A549 (cell line): Measurements from ENCODE around the gene CDCA3. TPM values are rescaled to one million over a fixed set of nuclear protein-coding genes. Genes with fewer than 3 reads are reported as not detected.

ENCODE experiments used
- ATAC-seq, 2 experiments: fragments of 200-7000 bp in 1 of 2; fragments of >200 bp in 1 of 2; cut with Nextera tagmentation in 1 of 2; cut with Tn5 transposase in 1 of 2; 3 replicates each; pipeline versions ENCODE4 v1.8.0 to v1.9.1; 2018 to 2020; ENCODE audit warnings: mild to moderate bottlenecking in 1 of 2, moderate library complexity in 1 of 2
- CTCF ChIA-PET: fragments of 300-600 bp; sonication (Branson Sonifier 250); formaldehyde crosslinking; extraction: SDS; loops from one replicate; lab custom pipeline; 2021; ENCODE audit warnings: antibody characterized with exemption, inconsistent platforms; lab: Yijun Ruan, JAX
- POLR2A ChIA-PET: fragments of 350-600 bp; formaldehyde crosslinking; extraction: SDS; loops from one replicate; lab custom pipeline; 2021; ENCODE audit warnings: antibody characterized with exemption, inconsistent platforms; lab: Yijun Ruan, JAX
- DNase-seq, 2 experiments: peaks; one replicate each; pipeline versions ENCODE4 v3.0.0 to v3.0.0-alpha.2; 2011 to 2016; ENCODE audit warnings: low read depth in 1 of 2, low spot score in 1 of 2
- FAIRE-seq: peaks from 2 replicates; lab custom pipeline; 2011; peaks lifted over from hg19 to GRCh38; lab: Jason Lieb, UNC
- H3K27ac ChIP-seq, 2 experiments: fragments of >200 bp; sonication (Bioruptor Twin); formaldehyde crosslinking; 3 replicates each; pipeline ENCODE4 v1.5.1; 2016 to 2017
- H3K4me1 ChIP-seq: fragments of >200 bp; sonication (Bioruptor Twin); formaldehyde crosslinking; 3 replicates; pipeline ENCODE4 v1.6.1; 2016
- H3K4me2 ChIP-seq: fragments of >200 bp; sonication (Bioruptor Twin); formaldehyde crosslinking; 3 replicates; pipeline ENCODE4 v1.6.1; 2016
- H3K4me3 ChIP-seq: fragments of >200 bp; sonication (Bioruptor Twin); formaldehyde crosslinking; 3 replicates; pipeline ENCODE4 v1.5.1; 2016
- H3K9me3 ChIP-seq: fragments of >200 bp; sonication (Bioruptor Twin); formaldehyde crosslinking; 3 replicates; pipeline ENCODE4 v1.6.1; 2016
- BHLHE40 ChIP-seq: IDR thresholded peaks from 2 replicates; pipeline ENCODE4 v1.6.1; 2012; ENCODE audit warnings: low read depth, low read length, inconsistent platforms
- CHD2 ChIP-seq: fragments of 150-350 bp; IDR thresholded peaks from 2 replicates; pipeline ENCODE4 v1.6.1; 2014; ENCODE audit warnings: low read length; ENCODE audit not compliant: partially characterized antibody
- CHD4 ChIP-seq: fragments of 200-600 bp; sonication (generic); IDR thresholded peaks from 2 replicates; pipeline ENCODE4 v1.6.1; 2016; ENCODE audit warnings: antibody characterized with exemption, mild to moderate bottlenecking, borderline replicate concordance
- EP300 ChIP-seq, 2 experiments: fragments of >200 bp; sonication (Bioruptor Twin); formaldehyde crosslinking; IDR thresholded peaks; 2 replicates in 1 of 2; 3 replicates in 1 of 2; pipeline ENCODE4 v1.6.1; 2016 to 2017
- FOXS1 ChIP-seq: fragments of 250-450 bp; sonication (Bioruptor Pico); IDR thresholded peaks from 2 replicates; pipeline ENCODE4 v1.5.0; 2020; ENCODE audit warnings: mild to moderate bottlenecking, moderate library complexity
- HOXA7 ChIP-seq: fragments of 250-450 bp; sonication (Bioruptor Pico); IDR thresholded peaks from 2 replicates; pipeline ENCODE4 v1.5.0; 2020; ENCODE audit warnings: mild to moderate bottlenecking, moderate library complexity
- KDM1A ChIP-seq: fragments of 200-600 bp; sonication (generic); IDR thresholded peaks from 2 replicates; pipeline ENCODE4 v1.6.1; 2016; ENCODE audit warnings: low read depth, mild to moderate bottlenecking
- KDM5A ChIP-seq: fragments of 200-600 bp; sonication (generic); IDR thresholded peaks from 2 replicates; pipeline ENCODE4 v1.6.1; 2016; ENCODE audit warnings: antibody characterized with exemption, mild to moderate bottlenecking
- MAZ ChIP-seq: fragments of 150-350 bp; IDR thresholded peaks from 2 replicates; pipeline ENCODE4 v1.6.1; 2014; ENCODE audit warnings: antibody characterized with exemption, low read depth, low read length, borderline replicate concordance
- NFE2L2 ChIP-seq: fragments of 150-350 bp; conservative IDR thresholded peaks from 2 replicates; pipeline ENCODE4 v1.6.1; 2014; ENCODE audit warnings: low read length
- RNF2 ChIP-seq: fragments of 200-600 bp; sonication (generic); IDR thresholded peaks from 2 replicates; pipeline ENCODE4 v1.6.1; 2016; ENCODE audit warnings: low read depth, mild to moderate bottlenecking, antibody characterized with exemption, moderate library complexity, borderline replicate concordance
- TFCP2L1 ChIP-seq: fragments of 250-450 bp; sonication (Bioruptor Pico); IDR thresholded peaks from 2 replicates; pipeline ENCODE4 v1.5.0; 2021; ENCODE audit warnings: mild to moderate bottlenecking
- ZFP36 ChIP-seq: fragments of 450-650 bp; IDR thresholded peaks from 2 replicates; pipeline ENCODE4 v1.6.1; 2014; ENCODE audit warnings: borderline replicate concordance; ENCODE audit not compliant: partially characterized antibody
- ZNF302 ChIP-seq: fragments of 250-450 bp; sonication (Bioruptor Pico); IDR thresholded peaks from 2 replicates; pipeline ENCODE4 v1.9.0; 2021; ENCODE audit warnings: inconsistent platforms, mild to moderate bottlenecking, moderate library complexity
- ZSCAN20 ChIP-seq: fragments of 250-450 bp; sonication (Bioruptor Pico); IDR thresholded peaks from 2 replicates; pipeline ENCODE4 v1.8.0; 2022; ENCODE audit warnings: mild to moderate bottlenecking, moderate library complexity
- WGBS: methylation state at CpG from one replicate; pipeline ENCODE4 v1.1.6; 2017; ENCODE audit errors: missing lambda C conversion rate; 5-methylcytosine and 5-hydroxymethylcytosine counted together
- polyA plus RNA-seq, 4 experiments: library from polyadenylated mRNA; depleted of rRNA in 3 of 4; stranded (reverse); fragments of >200 nt; fragmentation: RNase III in 1 of 4; extraction: RNeasy Plus Mini Kit Qiagen cat#74134 plus additional on column Dnase treatment in 1 of 4; gene quantifications; 2 replicates in 3 of 4; 3 replicates in 1 of 4; pipeline ENCODE4 v1.2.3, GENCODE V29; 2011 to 2017
- TF ChIP-seq, protein P1 (sequence below): IDR thresholded peaks from 2 replicates; pipeline ENCODE4 v1.6.1; 2012
- TF ChIP-seq, protein P2 (sequence below): fragments of 250-450 bp; sonication (Bioruptor Pico); IDR thresholded peaks from 2 replicates; pipeline ENCODE4 v1.5.0; 2021; ENCODE audit warnings: mild to moderate bottlenecking, moderate library complexity, borderline replicate concordance
- TF ChIP-seq, protein P3 (sequence below): IDR thresholded peaks from 2 replicates; pipeline ENCODE4 v1.6.1; 2012
- TF ChIP-seq, protein P4 (sequence below): fragments of >200 bp; sonication (Bioruptor Twin); formaldehyde crosslinking; IDR thresholded peaks from 3 replicates; pipeline ENCODE4 v1.6.1; 2016
- TF ChIP-seq, protein P5 (sequence below): fragments of >200 bp; sonication (Bioruptor Twin); formaldehyde crosslinking; IDR thresholded peaks from 3 replicates; pipeline ENCODE4 v1.5.1; 2016

The CDCA3 gene
- polyA plus RNA-seq, 2 of the 4 experiments (the other 2 are of a cell fraction), result 57.5 to 80.2 TPM

DNA sequence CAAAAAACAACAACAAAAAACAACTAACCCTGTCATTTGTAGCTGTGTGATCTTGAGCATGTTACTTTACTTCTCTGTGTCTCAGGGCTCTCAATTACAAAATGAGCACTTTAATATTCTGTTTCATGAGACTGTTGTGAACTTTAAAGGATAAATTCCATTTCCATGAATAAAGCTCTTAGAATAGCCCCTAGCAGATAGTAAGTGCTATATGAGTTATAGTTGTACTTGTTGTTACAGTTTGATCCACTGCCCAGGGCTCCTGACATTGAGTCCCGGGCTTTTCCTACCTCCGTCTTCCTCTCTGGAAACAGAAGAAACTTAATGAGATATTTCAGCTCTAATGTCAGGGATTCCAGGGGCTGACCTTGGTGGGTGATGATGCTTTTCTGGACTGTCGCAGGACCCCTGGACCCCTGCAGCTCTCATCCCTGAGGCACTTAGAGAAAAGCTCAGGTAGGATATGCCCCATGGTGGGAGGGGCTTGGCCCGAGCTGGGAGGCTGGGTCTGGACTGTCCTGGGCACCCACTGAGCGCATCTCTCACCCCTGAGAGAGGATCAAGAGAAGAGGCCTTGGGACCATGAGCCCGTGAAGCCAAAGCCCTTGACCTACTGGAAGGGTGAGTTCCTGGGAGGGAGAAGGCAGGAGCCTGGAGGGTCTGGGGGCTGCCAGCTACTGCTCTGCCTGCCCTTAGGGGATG, 17.7 kb downstream of the CDCA3 start:
- no peak overlapping the region for H3K27ac ChIP-seq
- ATAC-seq (no peak), FAIRE-seq (no peak), DNase-seq (no peak)
- WGBS, result 82% methylated on average over 6 of the region's 6 CpGs
- CTCF ChIA-PET, result interaction anchor here (0.5 to 29.8 kb wide), 18 partner anchors 9 to 260 kb away, joined by 3 to 306 read pairs (median 5); partner anchors contain the start of genes CDCA3, GNB3, GPR162 and MLF2
- H3K9me3 ChIP-seq, result no peaks in the 10 kb centered on the region
- peaks cover 6% of the 10 kb centered on the region; the same call in 1 of the 3 replicates for H3K4me1 ChIP-seq
- H3K4me3 ChIP-seq, result no peak overlapping the region
- H3K4me2 ChIP-seq, result no peak overlapping the region
- no peak for TF ChIP-seq HOXA7
- TF ChIP-seq FOXS1 (CRISPR knock-in tag), result no peak
- no peak for TF ChIP-seq EP300 (IDR thresholded peaks at IDR 0.05)
- TF ChIP-seq, protein P1, sequence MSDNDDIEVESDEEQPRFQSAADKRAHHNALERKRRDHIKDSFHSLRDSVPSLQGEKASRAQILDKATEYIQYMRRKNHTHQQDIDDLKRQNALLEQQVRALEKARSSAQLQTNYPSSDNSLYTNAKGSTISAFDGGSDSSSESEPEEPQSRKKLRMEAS, result no peak
- TF ChIP-seq, protein P2, sequence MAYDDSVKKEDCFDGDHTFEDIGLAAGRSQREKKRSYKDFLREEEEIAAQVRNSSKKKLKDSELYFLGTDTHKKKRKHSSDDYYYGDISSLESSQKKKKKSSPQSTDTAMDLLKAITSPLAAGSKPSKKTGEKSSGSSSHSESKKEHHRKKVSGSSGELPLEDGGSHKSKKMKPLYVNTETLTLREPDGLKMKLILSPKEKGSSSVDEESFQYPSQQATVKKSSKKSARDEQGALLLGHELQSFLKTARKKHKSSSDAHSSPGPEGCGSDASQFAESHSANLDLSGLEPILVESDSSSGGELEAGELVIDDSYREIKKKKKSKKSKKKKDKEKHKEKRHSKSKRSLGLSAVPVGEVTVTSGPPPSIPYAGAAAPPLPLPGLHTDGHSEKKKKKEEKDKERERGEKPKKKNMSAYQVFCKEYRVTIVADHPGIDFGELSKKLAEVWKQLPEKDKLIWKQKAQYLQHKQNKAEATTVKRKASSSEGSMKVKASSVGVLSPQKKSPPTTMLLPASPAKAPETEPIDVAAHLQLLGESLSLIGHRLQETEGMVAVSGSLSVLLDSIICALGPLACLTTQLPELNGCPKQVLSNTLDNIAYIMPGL (CRISPR knock-in tag), result no peak
- no peak for TF ChIP-seq CHD2
- no peak for TF ChIP-seq KDM1A
- no peak for TF ChIP-seq ZNF302 (CRISPR knock-in tag)
- no peak for TF ChIP-seq KDM5A
- TF ChIP-seq RNF2, result no peak
- TF ChIP-seq NFE2L2, result no peak
- TF ChIP-seq BHLHE40, result no peak
- no peak for TF ChIP-seq TFCP2L1 (CRISPR knock-in tag)
- TF ChIP-seq, protein P3, sequence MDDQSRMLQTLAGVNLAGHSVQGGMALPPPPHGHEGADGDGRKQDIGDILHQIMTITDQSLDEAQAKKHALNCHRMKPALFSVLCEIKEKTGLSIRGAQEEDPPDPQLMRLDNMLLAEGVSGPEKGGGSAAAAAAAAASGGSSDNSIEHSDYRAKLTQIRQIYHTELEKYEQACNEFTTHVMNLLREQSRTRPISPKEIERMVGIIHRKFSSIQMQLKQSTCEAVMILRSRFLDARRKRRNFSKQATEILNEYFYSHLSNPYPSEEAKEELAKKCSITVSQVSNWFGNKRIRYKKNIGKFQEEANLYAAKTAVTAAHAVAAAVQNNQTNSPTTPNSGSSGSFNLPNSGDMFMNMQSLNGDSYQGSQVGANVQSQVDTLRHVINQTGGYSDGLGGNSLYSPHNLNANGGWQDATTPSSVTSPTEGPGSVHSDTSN, result no peak
- TF ChIP-seq, protein P4, sequence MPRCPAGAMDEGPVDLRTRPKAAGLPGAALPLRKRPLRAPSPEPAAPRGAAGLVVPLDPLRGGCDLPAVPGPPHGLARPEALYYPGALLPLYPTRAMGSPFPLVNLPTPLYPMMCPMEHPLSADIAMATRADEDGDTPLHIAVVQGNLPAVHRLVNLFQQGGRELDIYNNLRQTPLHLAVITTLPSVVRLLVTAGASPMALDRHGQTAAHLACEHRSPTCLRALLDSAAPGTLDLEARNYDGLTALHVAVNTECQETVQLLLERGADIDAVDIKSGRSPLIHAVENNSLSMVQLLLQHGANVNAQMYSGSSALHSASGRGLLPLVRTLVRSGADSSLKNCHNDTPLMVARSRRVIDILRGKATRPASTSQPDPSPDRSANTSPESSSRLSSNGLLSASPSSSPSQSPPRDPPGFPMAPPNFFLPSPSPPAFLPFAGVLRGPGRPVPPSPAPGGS, result no peak
- no peak for TF ChIP-seq ZSCAN20 (CRISPR knock-in tag)
- no peak for TF ChIP-seq MAZ
- TF ChIP-seq, protein P5, sequence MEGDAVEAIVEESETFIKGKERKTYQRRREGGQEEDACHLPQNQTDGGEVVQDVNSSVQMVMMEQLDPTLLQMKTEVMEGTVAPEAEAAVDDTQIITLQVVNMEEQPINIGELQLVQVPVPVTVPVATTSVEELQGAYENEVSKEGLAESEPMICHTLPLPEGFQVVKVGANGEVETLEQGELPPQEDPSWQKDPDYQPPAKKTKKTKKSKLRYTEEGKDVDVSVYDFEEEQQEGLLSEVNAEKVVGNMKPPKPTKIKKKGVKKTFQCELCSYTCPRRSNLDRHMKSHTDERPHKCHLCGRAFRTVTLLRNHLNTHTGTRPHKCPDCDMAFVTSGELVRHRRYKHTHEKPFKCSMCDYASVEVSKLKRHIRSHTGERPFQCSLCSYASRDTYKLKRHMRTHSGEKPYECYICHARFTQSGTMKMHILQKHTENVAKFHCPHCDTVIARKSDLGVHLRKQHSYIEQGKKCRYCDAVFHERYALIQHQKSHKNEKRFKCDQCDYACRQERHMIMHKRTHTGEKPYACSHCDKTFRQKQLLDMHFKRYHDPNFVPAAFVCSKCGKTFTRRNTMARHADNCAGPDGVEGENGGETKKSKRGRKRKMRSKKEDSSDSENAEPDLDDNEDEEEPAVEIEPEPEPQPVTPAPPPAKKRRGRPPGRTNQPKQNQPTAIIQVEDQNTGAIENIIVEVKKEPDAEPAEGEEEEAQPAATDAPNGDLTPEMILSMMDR, result no peak
- TF ChIP-seq ZFP36, result no peak
- POLR2A ChIA-PET, result no interaction called here

DNA sequence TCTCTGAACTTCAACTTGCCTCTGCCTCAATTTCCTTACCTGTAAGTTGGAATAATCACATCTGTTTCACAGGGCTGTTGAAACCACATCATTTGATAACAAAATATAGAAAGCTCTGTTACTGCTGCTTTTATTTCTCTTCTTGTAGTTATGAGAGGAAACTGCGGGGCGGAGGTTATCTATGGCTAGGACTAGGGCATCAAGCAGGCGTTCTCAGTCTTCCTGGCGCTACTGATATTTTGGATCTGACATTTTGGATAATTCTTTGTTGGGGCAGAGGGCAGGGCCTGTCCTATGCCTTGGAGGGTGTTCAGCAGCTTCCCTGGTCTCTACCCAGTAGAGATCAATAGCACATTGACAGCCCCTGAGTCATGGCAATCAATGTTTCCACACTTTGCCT, 19.0 kb downstream of the CDCA3 start:
- Histone ChIP-seq H3K4me2 (no peak overlapping the region), H3K4me3 (no peak overlapping the region), H3K9me3 (no peaks in the 10 kb centered on the region), H3K27ac (no peak overlapping the region), H3K4me1 (peaks cover 16% of the 10 kb centered on the region)
- ChIA-PET CTCF (interaction anchor here (1.8 to 29.8 kb wide), 9 partner anchors 9 to 97 kb away, joined by 5 to 306 read pairs (median 78); partner anchors contain the start of genes CD4, CDCA3, GNB3 and GPR162), POLR2A (no interaction called here)
- TF ChIP-seq CHD4, result no peak
- DNase-seq (no peak), ATAC-seq (no peak), FAIRE-seq (no peak)
- 94% methylated on average over 4 of the region's 4 CpGs for WGBS
